Neuronal stem cell (in vitro differentiated cells): ENCODE results near the gene OR10H4.
A peak's percentile ranks its signal among the peaks of the same experiment; 100 is the strongest.

Experiments used
- DNase-seq: peaks from one replicate; pipeline ENCODE4 v3.0.0-alpha.2; 2013; ENCODE audit warnings: low spot score
- H2AFZ ChIP-seq: one replicate; pipeline ENCODE4 v1.6.1; 2013; ENCODE audit warnings: mild to moderate bottlenecking, low read length, inconsistent platforms
- H2AK5ac ChIP-seq: 2 replicates; pipeline ENCODE4 v1.6.1; 2013; ENCODE audit warnings: low read depth, mild to moderate bottlenecking, inconsistent platforms, low read length, moderate library complexity, mixed read lengths
- H2BK120ac ChIP-seq: 2 replicates; pipeline ENCODE4 v1.6.1; 2013; ENCODE audit warnings: low read depth, mild to moderate bottlenecking, inconsistent platforms, low read length, moderate library complexity, mixed read lengths
- H2BK12ac ChIP-seq: one replicate; pipeline ENCODE4 v1.6.1; 2013; ENCODE audit warnings: low read length, inconsistent platforms
- H2BK15ac ChIP-seq: 2 replicates; pipeline ENCODE4 v1.6.1; 2013; ENCODE audit warnings: mild to moderate bottlenecking, low read length, inconsistent platforms, mixed read lengths
- H2BK5ac ChIP-seq: one replicate; pipeline ENCODE4 v1.6.1; 2013; ENCODE audit warnings: inconsistent platforms, mild to moderate bottlenecking, low read length, moderate library complexity
- H3K14ac ChIP-seq: one replicate; pipeline ENCODE4 v1.6.1; 2013; ENCODE audit warnings: low read length, inconsistent platforms
- H3K18ac ChIP-seq: 2 replicates; pipeline ENCODE4 v1.6.1; 2013; ENCODE audit warnings: low read length, inconsistent platforms
- H3K23ac ChIP-seq: 2 replicates; pipeline ENCODE4 v1.6.1; 2013; ENCODE audit warnings: low read depth, mild to moderate bottlenecking, mixed read lengths, low read length, inconsistent platforms; ENCODE audit not compliant: poor library complexity
- H3K27ac ChIP-seq: replicated peaks from 3 replicates; pipeline ENCODE4 v1.5.1; 2013; ENCODE audit warnings: low read length, inconsistent platforms
- H3K27me3 ChIP-seq, 3 experiments: 2 replicates each; pipeline ENCODE4 v1.6.1; 2013; ENCODE audit warnings: low read length in 3 of 3, mild to moderate bottlenecking in 2 of 3, inconsistent platforms in 1 of 3, low read depth in 1 of 3, mixed read lengths in 1 of 3, moderate library complexity in 1 of 3; ENCODE audit not compliant: control insufficient read depth in 3 of 3, insufficient read depth in 3 of 3
- H3K36me3 ChIP-seq, 2 donors: replicated peaks in 1 of 2; 2 replicates each; pipeline ENCODE4 v1.6.1; 2013; ENCODE audit warnings: low read length in 2 of 2; ENCODE audit not compliant: control insufficient read depth in 2 of 2, insufficient read depth in 2 of 2
- H3K4ac ChIP-seq: 2 replicates; pipeline ENCODE4 v1.6.1; 2013; ENCODE audit warnings: inconsistent platforms, mild to moderate bottlenecking, low read length, moderate library complexity
- H3K4me1 ChIP-seq, 2 donors: 1 replicate in 1 of 2; 2 replicates in 1 of 2; pipeline ENCODE4 v1.6.1; 2013; ENCODE audit warnings: low read length in 2 of 2, low read depth in 1 of 2; ENCODE audit not compliant: control insufficient read depth in 2 of 2, insufficient read depth in 1 of 2
- H3K4me2 ChIP-seq: one replicate; pipeline ENCODE4 v1.6.1; 2013; ENCODE audit warnings: mild to moderate bottlenecking, low read length, inconsistent platforms; ENCODE audit not compliant: insufficient read depth, poor library complexity, severe bottlenecking
- H3K4me3 ChIP-seq, 2 donors: 2 replicates each; pipeline ENCODE4 v1.5.1; 2013; ENCODE audit warnings: low read length in 2 of 2, mild to moderate bottlenecking in 2 of 2, inconsistent platforms in 1 of 2, moderate library complexity in 1 of 2
- H3K79me1 ChIP-seq: one replicate; pipeline ENCODE4 v1.6.1; 2013; ENCODE audit warnings: low read depth, mild to moderate bottlenecking, inconsistent platforms, low read length, moderate library complexity
- H3K9ac ChIP-seq: one replicate; pipeline ENCODE4 v1.6.1; 2013; ENCODE audit warnings: mild to moderate bottlenecking, low read depth, low read length, inconsistent platforms; ENCODE audit not compliant: poor library complexity
- H3K9me3 ChIP-seq, 2 donors: replicated peaks in 1 of 2; 2 replicates each; pipeline versions ENCODE3 to v1.6.1; 2013; ENCODE audit warnings: low read length in 2 of 2, mild to moderate bottlenecking in 2 of 2, inconsistent platforms in 1 of 2, low read depth in 1 of 2, mixed read lengths in 1 of 2, moderate library complexity in 1 of 2; ENCODE audit not compliant: control insufficient read depth in 2 of 2, insufficient read depth in 1 of 2
- H4K8ac ChIP-seq: one replicate; pipeline ENCODE4 v1.6.1; 2013; ENCODE audit warnings: low read depth, mild to moderate bottlenecking, inconsistent platforms, low read length, moderate library complexity
- H4K91ac ChIP-seq: one replicate; pipeline ENCODE4 v1.6.1; 2013; ENCODE audit warnings: low read length, low read depth, mild to moderate bottlenecking, inconsistent platforms; ENCODE audit not compliant: poor library complexity
- WGBS, 2 donors: extraction: QIAGEN DNeasy Blood & Tissue Kit; methylation state at CpG; one replicate each; pipeline ENCODE4 v1.1.7; 2013; ENCODE audit warnings: missing lambda C conversion rate in 2 of 2, mixed read lengths in 1 of 2; ENCODE audit not compliant: insufficient read length in 2 of 2, insufficient replicate concordance in 1 of 2; ENCODE audit errors: extremely low coverage in 2 of 2; 5-methylcytosine and 5-hydroxymethylcytosine counted together

Gene OR10H4

GRCh38 chr19:15913384-15913783, 35.4 kb upstream of the OR10H4 start:
- no peak overlapping the region for H3K4me2 ChIP-seq
- H3K4me3 ChIP-seq, result no peak overlapping the region
- H3K4ac ChIP-seq, result no peak overlapping the region
- H3K9ac ChIP-seq, result no peak overlapping the region
- H4K8ac ChIP-seq, result no peak overlapping the region
- H4K91ac ChIP-seq, result no peak overlapping the region
- no peak overlapping the region for H2AK5ac ChIP-seq
- H2BK12ac ChIP-seq, result no peak overlapping the region
- no peak overlapping the region for H3K14ac ChIP-seq
- no peak overlapping the region for H2BK5ac ChIP-seq
- DNase-seq, result no peak
- no peaks in the 10 kb centered on the region for H3K79me1 ChIP-seq
- no CpG with 5 or more reads among the region's 6 CpGs for WGBS, 2 donors
- H3K23ac ChIP-seq, result no peak overlapping the region
- H3K27ac ChIP-seq, result no peak overlapping the region
- no peak overlapping the region for H3K18ac ChIP-seq
- H2AFZ ChIP-seq, result no peak overlapping the region
- no peaks in the 10 kb centered on the region for H3K4me1 ChIP-seq
- H2BK120ac ChIP-seq, result no peak overlapping the region
- H3K9me3 ChIP-seq, result peaks cover 0 to 6% of the 10 kb centered on the region in 2 donors
- H3K36me3 ChIP-seq, result no peaks in the 10 kb centered on the region
- no peak overlapping the region for H2BK15ac ChIP-seq
- peaks cover 0 to 8% (median 0%) of the 10 kb centered on the region in 3 experiments for H3K27me3 ChIP-seq

DNA sequence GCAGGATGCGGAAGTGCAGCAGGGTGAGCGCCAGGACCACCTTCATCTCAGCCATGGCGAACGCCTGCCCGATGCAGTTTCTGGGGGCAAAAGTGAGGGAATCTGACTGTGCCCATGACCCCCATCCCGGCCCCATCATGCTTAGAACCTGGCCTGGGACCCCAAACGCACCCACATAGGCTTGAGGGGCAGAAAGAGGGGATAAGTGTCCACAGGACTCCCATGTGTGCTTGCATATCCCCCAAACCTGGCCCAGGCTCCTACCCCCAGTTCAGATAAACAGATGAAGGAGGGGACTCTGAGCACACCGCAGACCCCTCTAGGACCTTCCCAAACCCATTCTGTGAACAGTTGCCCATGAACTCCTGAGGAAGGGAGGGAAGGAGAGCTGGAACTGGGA, 35.0 kb upstream of the OR10H4 start:
- WGBS, 2 donors, result no CpG with 5 or more reads among the region's 8 CpGs
- no peak for DNase-seq

GRCh38 chr19:15915109-15915508, 33.7 kb upstream of the OR10H4 start:
- no peak overlapping the region for H2BK12ac ChIP-seq
- no peaks in the 10 kb centered on the region for H3K4me1 ChIP-seq
- H2BK5ac ChIP-seq, result no peak overlapping the region
- no peak overlapping the region for H3K27ac ChIP-seq
- H2AK5ac ChIP-seq, result no peak overlapping the region
- H3K79me1 ChIP-seq, result no peaks in the 10 kb centered on the region
- peaks cover 0 to 8% (median 0%) of the 10 kb centered on the region in 3 experiments for H3K27me3 ChIP-seq
- H3K36me3 ChIP-seq, result no peaks in the 10 kb centered on the region
- H3K14ac ChIP-seq, result no peak overlapping the region
- no peak overlapping the region for H3K4ac ChIP-seq
- H3K18ac ChIP-seq, result no peak overlapping the region
- no peak overlapping the region for H3K4me3 ChIP-seq
- no peak overlapping the region for H2BK15ac ChIP-seq
- H2AFZ ChIP-seq, result no peak overlapping the region
- peaks cover 0 to 6% of the 10 kb centered on the region in 2 donors for H3K9me3 ChIP-seq
- no peak overlapping the region for H2BK120ac ChIP-seq
- H3K23ac ChIP-seq, result no peak overlapping the region
- no peak overlapping the region for H3K9ac ChIP-seq
- no peak overlapping the region for H4K8ac ChIP-seq
- WGBS, 2 donors, result no CpG with 5 or more reads among the region's 2 CpGs
- DNase-seq, result no peak
- no peak overlapping the region for H4K91ac ChIP-seq
- no peak overlapping the region for H3K4me2 ChIP-seq

More for the DNA sequence above, 35.0 kb upstream of the OR10H4 start:
- Histone ChIP-seq H3K27ac (no peak overlapping the region), H3K18ac (no peak overlapping the region), H3K9me3 (peaks cover 0 to 6% of the 10 kb centered on the region in 2 donors), H3K14ac (no peak overlapping the region), H3K23ac (no peak overlapping the region), H3K27me3 (peaks cover 0 to 8% (median 0%) of the 10 kb centered on the region in 3 experiments), H3K9ac (no peak overlapping the region), H2BK5ac (peak overlapping the region; percentile 22), H4K8ac (no peak overlapping the region), H2BK12ac (no peak overlapping the region), H2AFZ (no peak overlapping the region), H3K36me3 (no peaks in the 10 kb centered on the region), H4K91ac (no peak overlapping the region), H3K4ac (no peak overlapping the region), H2AK5ac (no peak overlapping the region), H2BK120ac (no peak overlapping the region), H2BK15ac (no peak overlapping the region), H3K4me1 (no peaks in the 10 kb centered on the region), H3K4me2 (no peak overlapping the region), H3K4me3 (no peak overlapping the region), H3K79me1 (no peaks in the 10 kb centered on the region)

- no peaks in the 10 kb centered on the region for H3K79me1 ChIP-seq
- H3K4me3 ChIP-seq, result no peak overlapping the region
- H2BK5ac ChIP-seq, result no peak overlapping the region
- no peak overlapping the region for H3K18ac ChIP-seq
- H2BK120ac ChIP-seq, result no peak overlapping the region
- H3K27ac ChIP-seq, result no peak overlapping the region
- H3K4me1 ChIP-seq, result no peaks in the 10 kb centered on the region
- no peak overlapping the region for H2BK12ac ChIP-seq
- H3K36me3 ChIP-seq, result no peaks in the 10 kb centered on the region
- no peak overlapping the region for H2AFZ ChIP-seq
- peaks cover 0 to 2% (median 0%) of the 10 kb centered on the region in 3 experiments for H3K27me3 ChIP-seq
- H3K4me2 ChIP-seq, result no peak overlapping the region
- no peak overlapping the region for H4K91ac ChIP-seq
- H3K14ac ChIP-seq, result no peak overlapping the region
- H3K4ac ChIP-seq, result no peak overlapping the region
- H3K9ac ChIP-seq, result no peak overlapping the region
- H2AK5ac ChIP-seq, result no peak overlapping the region
- no peak overlapping the region for H4K8ac ChIP-seq
- peaks cover 0 to 12% of the 10 kb centered on the region in 2 donors for H3K9me3 ChIP-seq
- 100% methylated on average over 2 of the region's 4 CpGs; no CpG with 5 or more reads in 1 of the 2 donors for WGBS, 2 donors
- no peak overlapping the region for H3K23ac ChIP-seq
- no peak for DNase-seq
- no peak overlapping the region for H2BK15ac ChIP-seq
Measured at GRCh38 chr19:15919243-15919642, 29.6 kb upstream of the OR10H4 start.
